Measurements from ENCODE around the gene L1TD1.

The L1TD1 gene

GRCh38 chr1:62229932-62230331 is 35.3 kb downstream of the L1TD1 start:
- H3K9me3 ChIP-seq = no peaks in the 10 kb centered on the region
- H3K4me3 ChIP-seq (ENCODE audit: low read depth, low read length) = no peak overlapping the region
- no peaks in the 10 kb centered on the region; the same call in 1 of the 2 replicates for H3K4me1 ChIP-seq
- H3K36me3 ChIP-seq = no peaks in the 10 kb centered on the region
- DNase-seq = peak; percentile 69
- peak; percentile 25 for TF ChIP-seq CTCF (IDR thresholded peaks at IDR 0.05; ENCODE audit: low read depth, low read length)
- no peaks in the 10 kb centered on the region for H3K27me3 ChIP-seq

GRCh38 chr1:62230718-62231117 is 36.1 kb downstream of the L1TD1 start:
- Histone ChIP-seq H3K4me1 (no peaks in the 10 kb centered on the region; the same call in 1 of the 2 replicates), H3K9me3 (no peaks in the 10 kb centered on the region), H3K4me3 (ENCODE audit: low read depth, low read length) (no peak overlapping the region), H3K27me3 (no peaks in the 10 kb centered on the region), H3K36me3 (no peaks in the 10 kb centered on the region)
- DNase-seq = no peak
- no peak for TF ChIP-seq CTCF (IDR thresholded peaks at IDR 0.05; ENCODE audit: low read depth, low read length)

GRCh38 chr1:62232871-62233278 is 38.2 kb downstream of the L1TD1 start:
- Histone ChIP-seq H3K4me3 (ENCODE audit: low read depth, low read length) (no peak overlapping the region), H3K36me3 (no peaks in the 10 kb centered on the region), H3K27me3 (no peaks in the 10 kb centered on the region), H3K4me1 (no peaks in the 10 kb centered on the region; the same call in 1 of the 2 replicates), H3K9me3 (no peaks in the 10 kb centered on the region)
- TF ChIP-seq CTCF (IDR thresholded peaks at IDR 0.05; ENCODE audit: low read depth, low read length) = no peak
- DNase-seq = no peak

- no peaks in the 10 kb centered on the region; the same call in 1 of the 2 replicates for H3K4me1 ChIP-seq
- no peak for TF ChIP-seq CTCF (IDR thresholded peaks at IDR 0.05; ENCODE audit: low read depth, low read length)
- no peak for DNase-seq
- H3K27me3 ChIP-seq = no peaks in the 10 kb centered on the region
- H3K9me3 ChIP-seq = no peaks in the 10 kb centered on the region
- H3K4me3 ChIP-seq (ENCODE audit: low read depth, low read length) = no peak overlapping the region
- no peaks in the 10 kb centered on the region for H3K36me3 ChIP-seq
Measured at GRCh38 chr1:62233926-62234450, 39.3 kb downstream of the L1TD1 start.

GRCh38 chr1:62234688-62235087 is 40.0 kb downstream of the L1TD1 start:
- TF ChIP-seq CTCF (IDR thresholded peaks at IDR 0.05; ENCODE audit: low read depth, low read length) = no peak
- H3K36me3 ChIP-seq = no peaks in the 10 kb centered on the region
- DNase-seq = no peak
- no peak overlapping the region for H3K4me3 ChIP-seq (ENCODE audit: low read depth, low read length)
- no peaks in the 10 kb centered on the region for H3K4me1 ChIP-seq
- no peaks in the 10 kb centered on the region for H3K9me3 ChIP-seq
- H3K27me3 ChIP-seq = no peaks in the 10 kb centered on the region

- DNase-seq = no peak
- no peak for TF ChIP-seq CTCF (IDR thresholded peaks at IDR 0.05; ENCODE audit: low read depth, low read length)
- Histone ChIP-seq H3K36me3 (no peaks in the 10 kb centered on the region), H3K4me3 (ENCODE audit: low read depth, low read length) (no peak overlapping the region), H3K4me1 (no peaks in the 10 kb centered on the region), H3K9me3 (no peaks in the 10 kb centered on the region), H3K27me3 (no peaks in the 10 kb centered on the region)
Measured at GRCh38 chr1:62235576-62235975, 40.9 kb downstream of the L1TD1 start.

Measured in BE2C (cell line).